ENCODE data around the gene GRM7.

The GRM7 gene

GRCh38 chr3:7249493-7250076, 388.7 kb downstream of the GRM7 start:
- no peak for DNase-seq

- DNase-seq: no peak
These were observed 393.3 kb downstream of the GRM7 start for GRCh38 chr3:7254251-7254650.

DNA sequence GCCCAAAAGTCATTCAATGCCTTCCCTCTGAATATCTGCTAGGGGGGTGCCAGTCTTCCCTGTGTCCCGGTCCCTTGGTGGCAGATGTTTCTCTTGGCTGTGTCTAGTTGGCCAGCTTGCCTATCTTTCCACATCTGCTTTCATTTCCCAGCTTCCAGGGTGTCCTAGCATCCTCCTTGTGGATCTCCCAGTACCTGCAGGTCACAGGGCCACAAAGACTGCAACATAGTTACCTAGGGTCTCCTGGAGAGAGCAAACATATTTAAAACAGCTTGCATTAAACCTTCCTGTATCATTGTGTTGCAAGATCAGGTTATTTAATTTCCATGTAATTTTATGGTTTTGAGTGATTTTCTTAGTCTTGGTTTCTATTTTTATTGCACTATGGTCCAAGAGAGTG, 400.1 kb downstream of the GRM7 start:
- DNase-seq: no peak

GRCh38 chr3:7263347-7264195, 402.7 kb downstream of the GRM7 start:
- no peak for DNase-seq

DNA sequence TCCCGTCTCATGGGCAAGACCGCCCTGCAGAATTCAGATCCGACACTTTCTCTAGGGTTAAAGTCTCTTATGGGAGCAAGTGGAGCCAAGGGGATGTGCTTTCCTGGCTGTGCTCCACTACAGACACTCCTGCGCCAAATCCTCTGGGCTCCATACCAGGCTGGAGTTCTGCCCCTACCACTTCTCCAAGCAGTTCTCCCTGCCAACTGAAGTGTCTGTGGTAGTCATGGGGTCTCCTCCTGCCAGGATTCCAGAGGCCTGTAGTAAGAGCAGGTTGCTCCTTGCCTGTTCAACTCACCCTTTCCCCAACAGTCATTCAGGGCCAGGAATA, 403.2 kb downstream of the GRM7 start:
- DNase-seq: no peak

DNA sequence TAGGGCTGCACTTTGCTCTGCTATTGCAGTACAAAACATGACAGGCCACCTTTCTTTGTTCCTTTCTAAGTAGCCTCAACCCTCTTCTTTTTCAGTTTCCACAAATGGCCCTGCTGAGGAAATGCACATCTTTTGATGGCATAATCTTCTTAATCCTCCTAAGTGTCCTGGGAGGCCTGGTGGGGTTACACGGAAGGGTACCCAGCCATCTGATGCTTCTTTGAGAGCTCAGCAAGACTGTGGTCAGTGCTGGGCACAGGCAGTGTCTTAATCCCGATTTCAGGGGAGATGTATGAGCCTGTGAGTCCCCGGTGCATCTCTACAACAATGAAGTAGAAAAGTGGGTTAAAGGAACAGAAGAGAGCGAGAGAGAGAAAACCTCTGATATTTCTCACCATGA, 404.8 kb downstream of the GRM7 start:
- no peak for DNase-seq

GRCh38 chr3:7266551-7266950, 405.6 kb downstream of the GRM7 start:
- DNase-seq: no peak

DNA sequence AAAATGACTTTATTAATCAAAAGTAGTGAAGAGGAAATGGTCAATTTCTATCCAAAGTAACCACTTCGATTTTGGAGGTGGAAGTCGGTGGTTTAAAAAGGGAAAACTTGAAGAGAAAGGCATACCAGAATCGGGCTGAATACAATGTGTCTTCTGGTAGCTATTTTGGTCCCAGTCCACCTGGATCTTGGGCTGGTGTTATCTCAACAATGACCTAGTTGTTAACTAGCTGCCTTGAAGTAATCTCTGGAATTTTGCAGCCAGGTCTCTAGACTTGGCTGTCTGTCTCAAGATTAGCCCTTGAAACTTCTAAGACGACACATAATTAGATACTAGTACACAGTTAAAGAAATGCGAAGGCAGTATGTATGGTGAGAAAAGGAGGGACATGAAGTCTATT, 409.8 kb downstream of the GRM7 start:
- DNase-seq: no peak

- no peak for DNase-seq
These were observed 410.7 kb downstream of the GRM7 start for GRCh38 chr3:7271631-7272030.

DNA sequence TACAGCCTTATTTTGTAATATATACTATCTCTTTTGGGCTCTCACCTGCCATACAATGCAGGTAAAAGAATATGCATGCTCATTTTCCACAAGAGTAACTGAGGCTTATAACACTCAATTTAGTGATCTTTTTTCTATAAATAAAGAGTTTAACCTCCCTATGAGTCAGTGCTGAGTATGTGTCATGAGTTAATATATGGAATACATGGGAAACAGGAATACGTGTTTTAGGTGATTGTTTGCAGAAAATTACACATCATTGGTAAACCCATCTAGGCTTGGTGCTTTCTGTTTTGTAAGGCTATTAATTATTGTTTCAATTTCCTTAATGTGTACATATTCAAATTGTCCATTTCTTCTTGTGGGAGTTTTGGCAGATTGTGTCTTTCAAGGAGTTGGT, 411.3 kb downstream of the GRM7 start:
- DNase-seq: no peak

- no peak for DNase-seq
These were observed 414.5 kb downstream of the GRM7 start for GRCh38 chr3:7275396-7275795.

DNA sequence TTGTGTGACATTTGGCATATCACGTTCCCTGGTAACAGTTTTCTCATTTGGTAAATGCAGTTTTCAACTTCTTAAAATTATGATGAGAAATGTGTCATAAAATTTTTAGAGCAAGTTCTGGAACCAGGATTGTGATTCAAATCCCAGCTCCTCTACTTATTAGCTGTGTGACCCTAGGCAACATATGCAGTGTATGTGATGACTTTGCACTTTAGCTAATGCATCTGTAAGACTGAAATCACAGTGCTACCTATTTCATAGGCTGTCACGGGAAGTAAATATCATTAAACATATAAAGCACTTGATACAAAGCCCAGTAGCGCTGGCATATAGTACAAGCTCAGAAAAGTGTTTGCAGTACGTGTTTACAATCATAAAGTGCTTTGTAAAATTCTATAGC, 419.4 kb downstream of the GRM7 start:
- DNase-seq: no peak

DNA sequence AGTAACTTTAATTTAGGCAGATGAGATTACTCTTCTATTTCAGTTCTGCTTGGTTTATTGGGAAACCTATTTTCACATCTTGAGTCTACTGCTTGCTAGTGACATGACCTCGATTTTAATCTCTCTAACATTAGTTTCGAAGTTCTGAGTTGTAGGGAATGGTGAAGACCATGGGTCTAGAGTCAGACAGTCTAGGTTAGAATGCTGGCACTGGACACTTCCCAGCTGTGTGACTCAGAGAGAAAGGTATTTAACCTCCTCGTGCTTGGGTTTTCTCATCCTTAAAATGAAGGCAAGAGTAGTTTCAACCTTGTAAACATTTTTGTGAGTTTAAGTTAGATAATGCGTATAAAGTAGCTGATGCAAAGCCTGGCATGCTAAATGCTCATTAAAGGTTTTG, 422.1 kb downstream of the GRM7 start:
- DNase-seq: no peak

- DNase-seq: no peak
These were observed 424.6 kb downstream of the GRM7 start for GRCh38 chr3:7285505-7285904.

GRCh38 chr3:7288133-7288532, 427.2 kb downstream of the GRM7 start:
- DNase-seq: no peak

DNA sequence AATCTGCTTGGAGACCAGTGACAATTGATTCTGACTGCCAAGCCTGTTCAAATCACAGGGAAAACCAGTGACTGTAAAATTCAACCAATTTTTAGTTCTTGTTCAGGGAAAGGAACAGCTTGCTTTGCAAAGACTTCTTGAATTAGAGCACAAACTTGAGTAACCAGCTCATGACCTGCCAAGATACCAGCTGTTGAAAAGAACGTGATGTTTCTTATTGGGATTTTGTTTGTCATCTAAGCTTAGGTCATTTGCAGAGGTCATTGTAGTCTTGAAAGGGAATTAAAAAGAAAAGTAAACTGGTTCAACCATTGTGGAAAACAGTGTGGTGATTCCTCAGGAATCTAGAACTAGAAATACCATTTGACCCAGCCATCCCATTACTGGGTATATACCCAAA, 428.2 kb downstream of the GRM7 start:
- DNase-seq: no peak

DNA sequence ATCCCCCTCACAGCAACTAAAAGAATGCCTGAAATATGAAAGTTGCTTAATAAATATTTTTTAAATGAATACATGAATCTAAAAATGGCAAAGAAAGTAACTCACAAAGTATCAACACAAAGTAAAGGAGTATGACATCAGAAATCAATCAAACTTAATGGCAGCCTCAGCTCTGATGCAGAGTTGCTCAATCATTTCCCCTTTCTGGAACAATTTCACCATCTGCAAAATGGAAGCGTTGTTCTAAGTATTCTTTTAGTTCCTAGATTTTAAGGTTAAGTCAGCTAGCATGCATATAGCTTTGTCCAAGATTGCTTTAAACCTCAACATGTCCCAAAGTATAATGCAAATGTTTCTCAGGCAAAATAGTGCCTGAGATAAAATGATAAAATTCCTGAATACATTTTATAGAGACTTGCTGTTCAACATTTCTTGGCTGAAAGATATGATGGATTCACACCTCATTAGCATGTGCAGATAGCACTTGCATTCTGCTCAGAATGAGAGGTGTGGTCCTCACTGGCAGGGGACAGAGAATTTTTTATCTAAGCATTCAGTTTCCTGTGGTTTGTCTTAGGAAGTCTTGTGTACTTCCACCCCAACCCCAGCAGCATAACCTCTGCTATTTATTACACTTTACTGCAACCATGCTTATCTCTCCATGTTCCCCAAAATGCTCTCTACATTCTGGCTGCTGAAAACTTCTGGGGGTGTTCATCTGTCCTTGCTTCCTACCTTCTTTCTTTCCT, 429.3 kb downstream of the GRM7 start:
- no peak for DNase-seq

GRCh38 chr3:7292362-7292761, 431.4 kb downstream of the GRM7 start:
- DNase-seq: no peak

- no peak for DNase-seq
These were observed 432.4 kb downstream of the GRM7 start for GRCh38 chr3:7293286-7293685.

DNA sequence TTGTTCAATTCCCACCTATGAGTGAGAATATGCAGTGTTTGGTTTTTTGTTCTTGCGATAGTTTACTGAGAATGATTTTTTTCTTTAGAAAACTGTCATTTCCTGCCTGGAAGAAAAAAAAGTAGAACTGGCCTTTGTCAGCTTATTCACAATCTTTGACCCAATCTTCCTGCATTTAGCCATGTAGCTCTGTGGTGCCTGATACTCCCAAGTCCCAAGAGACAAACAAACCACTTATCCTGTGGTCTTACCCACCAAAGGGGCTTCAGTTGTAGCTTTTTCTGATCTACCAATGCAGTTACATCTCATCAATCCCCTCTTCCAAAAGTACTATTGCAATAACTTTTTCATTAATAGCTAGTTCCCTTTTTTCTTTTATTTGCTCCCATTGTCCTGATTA, 444.6 kb downstream of the GRM7 start:
- no peak for DNase-seq

- DNase-seq: no peak
These were observed 446.0 kb downstream of the GRM7 start for GRCh38 chr3:7306901-7307300.

GRCh38 chr3:7307410-7307809, 446.5 kb downstream of the GRM7 start:
- DNase-seq: peak; percentile 7

GRCh38 chr3:7309641-7310102, 448.8 kb downstream of the GRM7 start:
- peak; percentile 78 for DNase-seq

DNA sequence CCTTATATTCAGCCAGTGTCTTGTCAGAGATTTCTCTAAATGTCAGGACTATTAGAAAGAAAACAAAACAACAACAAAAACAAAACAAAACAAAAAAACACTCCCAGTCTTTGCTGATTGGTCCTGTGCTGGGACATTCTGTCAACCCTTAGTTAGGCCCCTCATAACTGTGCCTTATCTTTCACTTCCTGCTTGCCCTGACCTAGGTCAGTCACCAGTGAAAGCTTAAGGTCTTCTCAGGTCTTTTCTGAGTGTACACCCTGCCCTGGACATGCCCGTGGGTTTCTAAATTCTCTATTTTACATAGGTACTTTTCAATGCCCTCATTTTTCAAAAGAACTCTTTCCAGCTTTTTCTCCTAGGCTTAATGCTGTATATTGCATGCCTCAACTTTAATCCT, 454.1 kb downstream of the GRM7 start:
- no peak for DNase-seq
